K562 (cell line): ENCODE data around the gene POLL. TPM values are rescaled to one million over a fixed set of nuclear protein-coding genes. Genes with fewer than 3 reads are reported as not detected.

ENCODE experiments used
- ATAC-seq: fragments of 200-7000 bp; cut with Tn5 transposase; 3 replicates; pipeline ENCODE4 v1.9.1; 2020; ENCODE audit warnings: moderate library complexity
- BruUV-seq: library from RNA; stranded (reverse); fragments of 400-500 nt; replicated peaks from 2 replicates; lab custom pipeline; 2021; lab: Mats Ljungman, UMichigan
- CTCF ChIA-PET: fragments of 300-600 bp; formaldehyde crosslinking; extraction: SDS; loops from one replicate; lab custom pipeline; 2021; ENCODE audit warnings: low intra/inter-chr PET ratio; lab: Yijun Ruan, JAX
- POLR2A ChIA-PET: fragments of 300-600, 350-650 bp; sonication (Branson Sonifier 250); formaldehyde crosslinking; extraction: SDS; loops from one replicate; lab custom pipeline; 2021; ENCODE audit warnings: antibody characterized with exemption, inconsistent platforms; lab: Yijun Ruan, JAX
- DNase-seq, 4 experiments: peaks; one replicate each; pipeline versions ENCODE4 v3.0.0 to v3.0.0-alpha.2; 2011 to 2018; ENCODE audit warnings: low spot score in 3 of 4, mixed read lengths in 3 of 4; ENCODE audit errors: extremely low read depth in 1 of 4
- FAIRE-seq: peaks from 2 replicates; lab custom pipeline; 2011; peaks lifted over from hg19 to GRCh38; lab: Jason Lieb, UNC
- H2AFZ ChIP-seq: 2 replicates; pipeline ENCODE4 v1.6.0; 2011; ENCODE audit warnings: low read depth, low read length, control low read depth, inconsistent platforms
- H3K27ac ChIP-seq: fragments of 200-600 bp; 3 replicates; pipeline ENCODE4 v1.8.0; 2011; ENCODE audit warnings: low read depth, mild to moderate bottlenecking, control low read depth, inconsistent platforms, low read length, moderate library complexity, mixed read lengths; ENCODE audit errors: extremely low read depth
- H3K27me3 ChIP-seq, 2 experiments: fragments of 300-600 bp in 1 of 2; 2 replicates in 1 of 2; 3 replicates in 1 of 2; pipeline versions ENCODE4 v1.6.0 to v1.8.0; 2011; ENCODE audit warnings: inconsistent platforms in 2 of 2, low read length in 2 of 2, mild to moderate bottlenecking in 1 of 2, mixed read lengths in 1 of 2, moderate library complexity in 1 of 2; ENCODE audit not compliant: control insufficient read depth in 2 of 2, insufficient read depth in 2 of 2
- H3K36me3 ChIP-seq: fragments of 300-600 bp; 3 replicates; pipeline ENCODE4 v1.8.0; 2011; ENCODE audit warnings: mild to moderate bottlenecking, low read length, inconsistent platforms; ENCODE audit not compliant: control insufficient read depth, insufficient read depth
- H3K4me1 ChIP-seq, 2 experiments: fragments of 200-600 bp in 1 of 2; replicated peaks in 1 of 2; 2 replicates in 1 of 2; 3 replicates in 1 of 2; pipeline versions ENCODE4 v1.5.1 to v1.8.0; 2011; ENCODE audit warnings: inconsistent platforms in 2 of 2, low read length in 2 of 2, mild to moderate bottlenecking in 1 of 2, mixed read lengths in 1 of 2, moderate library complexity in 1 of 2; ENCODE audit not compliant: control insufficient read depth in 2 of 2, insufficient read depth in 2 of 2
- H3K4me2 ChIP-seq: 2 replicates; pipeline ENCODE4 v1.6.1; 2011; ENCODE audit warnings: low read length, control low read depth, inconsistent platforms, mixed read lengths; ENCODE audit not compliant: insufficient read depth
- H3K4me3 ChIP-seq: fragments of 200-600 bp; sonication (generic), shearing (Covaris generic); 2 replicates; pipeline ENCODE4 v1.5.1; 2016; ENCODE audit warnings: control low read depth, inconsistent platforms
- H3K79me2 ChIP-seq: fragments of 200-600 bp; 3 replicates; pipeline ENCODE4 v1.8.0; 2011; ENCODE audit warnings: low read length, inconsistent platforms; ENCODE audit not compliant: control insufficient read depth, insufficient read depth
- H3K9ac ChIP-seq, 2 experiments: 2 replicates each; pipeline versions ENCODE4 v1.6.0 to v1.6.1; 2011; ENCODE audit warnings: low read depth in 2 of 2, low read length in 2 of 2, control low read depth in 1 of 2, inconsistent platforms in 1 of 2, mild to moderate bottlenecking in 1 of 2, mixed read lengths in 1 of 2; ENCODE audit not compliant: insufficient read depth in 1 of 2
- H3K9me1 ChIP-seq: one replicate; pipeline ENCODE4 v1.6.0; 2011; ENCODE audit warnings: inconsistent platforms, mild to moderate bottlenecking, low read length, moderate library complexity; ENCODE audit not compliant: control insufficient read depth, insufficient read depth
- H3K9me3 ChIP-seq: replicated peaks from 2 replicates; pipeline ENCODE4 v1.5.1; 2011; ENCODE audit warnings: low read depth, low read length, inconsistent platforms; ENCODE audit not compliant: control insufficient read depth, insufficient read depth
- H4K20me1 ChIP-seq: replicated peaks from 2 replicates; pipeline ENCODE4 v1.6.1; 2011; ENCODE audit warnings: low read length, inconsistent platforms, mixed read lengths; ENCODE audit not compliant: control insufficient read depth, insufficient read depth
- ARID1B ChIP-seq: fragments of 450-650 bp; IDR thresholded peaks from 2 replicates; pipeline ENCODE4 v1.6.1; 2016; ENCODE audit warnings: antibody characterized with exemption, mild to moderate bottlenecking, inconsistent platforms
- CREB5 ChIP-seq: fragments of 250-450 bp; sonication (Bioruptor Pico); IDR thresholded peaks from 2 replicates; pipeline ENCODE4 v1.5.0; 2020; ENCODE audit warnings: mild to moderate bottlenecking
- GABPB2 ChIP-seq: fragments of 250-450 bp; sonication (Bioruptor Pico); conservative IDR thresholded peaks from 2 replicates; pipeline ENCODE4 v1.5.1; 2021; ENCODE audit warnings: mild to moderate bottlenecking
- IRF2 ChIP-seq: sonication (generic); formaldehyde crosslinking; IDR thresholded peaks from 2 replicates; pipeline ENCODE4 v1.8.1; 2022; ENCODE audit warnings: mild to moderate bottlenecking, missing genetic modification reagents
- PHTF2 ChIP-seq: fragments of 250-450 bp; sonication (Bioruptor Pico); IDR thresholded peaks from 2 replicates; pipeline ENCODE4 v1.5.0; 2021; ENCODE audit warnings: mild to moderate bottlenecking
- RAD51 ChIP-seq: fragments of 450-650 bp; IDR thresholded peaks from 2 replicates; pipeline ENCODE4 v1.7.1; 2016; ENCODE audit warnings: low read depth, mild to moderate bottlenecking, borderline replicate concordance
- SETDB1 ChIP-seq: IDR thresholded peaks from one replicate; pipeline ENCODE4 v1.6.1; 2012; ENCODE audit warnings: low read length, control low read depth, inconsistent platforms
- SPI1 ChIP-seq: IDR thresholded peaks from 2 replicates; pipeline ENCODE4 v1.6.1; 2011; ENCODE audit warnings: low read depth, low read length, control low read depth, borderline replicate concordance
- STAT5B ChIP-seq: fragments of 250-450 bp; sonication (Bioruptor Pico); IDR thresholded peaks from 2 replicates; pipeline ENCODE4 v1.8.0; 2021; ENCODE audit warnings: mild to moderate bottlenecking, inconsistent platforms
- SUPT5H ChIP-seq: fragments of 450-650 bp; IDR thresholded peaks from 2 replicates; pipeline ENCODE4 v1.6.1; 2016
- THRAP3 ChIP-seq: fragments of 450-650 bp; IDR thresholded peaks from 2 replicates; pipeline ENCODE4 v1.6.1; 2016; ENCODE audit warnings: mild to moderate bottlenecking, inconsistent platforms, borderline replicate concordance
- ZNF121 ChIP-seq: sonication (generic); formaldehyde crosslinking; conservative IDR thresholded peaks from 2 replicates; pipeline ENCODE4 v1.8.0; 2022; ENCODE audit warnings: missing genetic modification reagents
- ZNF23 ChIP-seq: fragments of 250-450 bp; sonication (Bioruptor Pico); IDR thresholded peaks from 2 replicates; pipeline ENCODE4 v1.4.0; 2020; ENCODE audit warnings: mild to moderate bottlenecking
- WGBS: fragments of 100-300 bp; shearing (Covaris generic); methylation state at CpG from one replicate; pipeline ENCODE4 v1.1.6; 2016; ENCODE audit warnings: low coverage, mixed read lengths; ENCODE audit not compliant: insufficient coverage; ENCODE audit errors: missing lambda C conversion rate; 5-methylcytosine and 5-hydroxymethylcytosine counted together
- in situ Hi-C: fragments of 300-500 bp; cut with MboI; formaldehyde crosslinking; loops from 4 replicates; pipeline ENCODE4 v1.15.0; 2018; ENCODE audit warnings: inconsistent platforms, mixed read lengths
- intact Hi-C: fragments of 100-400 bp; cut with micrococcal nuclease; formaldehyde crosslinking; loops from 2 replicates; pipeline ENCODE4 v1.14.2; 2022
- polyA plus RNA-seq, 8 experiments: library from polyadenylated mRNA; depleted of rRNA in 4 of 8; stranded (reverse) in 5 of 8; unstranded in 3 of 8; fragments of >200 nt; fragmentation: Nextera tagmentation in 2 of 8; fragmentation: Illumina TruSeq in 1 of 8; extraction: Ambion mirVana in 2 of 8; extraction: Trizol in 1 of 8; gene quantifications; 2 replicates each; pipeline versions ENCODE4 v1.2.1 to v1.2.3, GENCODE V29; 2011 to 2014; ENCODE audit warnings: inconsistent platforms in 1 of 8, missing spikeins in 1 of 8
- total RNA-seq, 7 experiments: library from RNA; depleted of rRNA in 6 of 7; stranded (reverse); fragments of >200 nt in 6 of 7; fragmentation: Illumina TruSeq in 2 of 7; extraction: Trizol in 2 of 7; gene quantifications; 2 replicates each; pipeline versions ENCODE4 v1.2.1 to v1.2.3, GENCODE V29; 2011 to 2021; ENCODE audit warnings: low replicate concordance in 1 of 7
- TF ChIP-seq, protein P1 (sequence below), 2 experiments: fragments of 450-650 bp; IDR thresholded peaks; 2 replicates each; pipeline ENCODE4 v1.6.1; 2016; ENCODE audit warnings: mild to moderate bottlenecking in 2 of 2, borderline replicate concordance in 1 of 2, low read depth in 1 of 2, moderate library complexity in 1 of 2

POLL gene
- total and polyA plus RNA-seq, 9 of the 15 experiments (the other 6 are each of a cell fraction or from before 2014, with no cell fraction given), result 1.2 to 18.7 (median 10.9) TPM

GRCh38 chr10:101568054-101568745 lies 19.9 kb downstream of the POLL start:
- Histone ChIP-seq H2AFZ (no peak overlapping the region), H3K27ac (no peak overlapping the region), H3K4me2 (no peak overlapping the region), H3K36me3 (no peaks in the 10 kb centered on the region), H3K4me1 (peaks cover 13 to 39% of the 10 kb centered on the region in 2 experiments; a peak in 4 of 5 replicates), H3K79me2 (no peaks in the 10 kb centered on the region), H3K27me3 (no peaks in the 10 kb centered on the region), H3K9ac (no peak overlapping the region), H3K4me3 (no peak overlapping the region), H3K9me1 (no peaks in the 10 kb centered on the region), H4K20me1 (no peaks in the 10 kb centered on the region), H3K9me3 (no peaks in the 10 kb centered on the region; the same call in 1 of the 2 replicates)
- intact Hi-C loops, result loop anchor here (5.0 kb wide), 1 partner anchor 356 kb away; no protein-coding TSS in a partner anchor
- no TSS peak for BruUV-seq
- FAIRE-seq (no peak), DNase-seq (no peak), ATAC-seq (no peak)
- CTCF ChIA-PET, result no interaction called here
- in situ Hi-C loops, result loop anchor here (5.0 kb wide), 1 partner anchor 266 kb away; no protein-coding TSS in a partner anchor
- 74% methylated on average over 9 of the region's 17 CpGs for WGBS
- POLR2A ChIA-PET, result interaction anchor here (0.6 kb wide), 2 partner anchors 18 to 78 kb away, joined by 3 to 4 read pairs; no protein-coding TSS in a partner anchor
- TF ChIP-seq THRAP3 (no peak), ARID1B (no peak), ZNF121 (no peak), SUPT5H (no peak), IRF2 (CRISPR knock-in tag) (no peak), GABPB2 (CRISPR knock-in tag) (no peak), ZNF23 (CRISPR knock-in tag) (no peak), STAT5B (CRISPR knock-in tag) (no peak), SETDB1 (no peak), RAD51 (no peak), CREB5 (CRISPR knock-in tag) (no peak), PHTF2 (CRISPR knock-in tag) (no peak), SPI1 (no peak)
- TF ChIP-seq, protein P1, sequence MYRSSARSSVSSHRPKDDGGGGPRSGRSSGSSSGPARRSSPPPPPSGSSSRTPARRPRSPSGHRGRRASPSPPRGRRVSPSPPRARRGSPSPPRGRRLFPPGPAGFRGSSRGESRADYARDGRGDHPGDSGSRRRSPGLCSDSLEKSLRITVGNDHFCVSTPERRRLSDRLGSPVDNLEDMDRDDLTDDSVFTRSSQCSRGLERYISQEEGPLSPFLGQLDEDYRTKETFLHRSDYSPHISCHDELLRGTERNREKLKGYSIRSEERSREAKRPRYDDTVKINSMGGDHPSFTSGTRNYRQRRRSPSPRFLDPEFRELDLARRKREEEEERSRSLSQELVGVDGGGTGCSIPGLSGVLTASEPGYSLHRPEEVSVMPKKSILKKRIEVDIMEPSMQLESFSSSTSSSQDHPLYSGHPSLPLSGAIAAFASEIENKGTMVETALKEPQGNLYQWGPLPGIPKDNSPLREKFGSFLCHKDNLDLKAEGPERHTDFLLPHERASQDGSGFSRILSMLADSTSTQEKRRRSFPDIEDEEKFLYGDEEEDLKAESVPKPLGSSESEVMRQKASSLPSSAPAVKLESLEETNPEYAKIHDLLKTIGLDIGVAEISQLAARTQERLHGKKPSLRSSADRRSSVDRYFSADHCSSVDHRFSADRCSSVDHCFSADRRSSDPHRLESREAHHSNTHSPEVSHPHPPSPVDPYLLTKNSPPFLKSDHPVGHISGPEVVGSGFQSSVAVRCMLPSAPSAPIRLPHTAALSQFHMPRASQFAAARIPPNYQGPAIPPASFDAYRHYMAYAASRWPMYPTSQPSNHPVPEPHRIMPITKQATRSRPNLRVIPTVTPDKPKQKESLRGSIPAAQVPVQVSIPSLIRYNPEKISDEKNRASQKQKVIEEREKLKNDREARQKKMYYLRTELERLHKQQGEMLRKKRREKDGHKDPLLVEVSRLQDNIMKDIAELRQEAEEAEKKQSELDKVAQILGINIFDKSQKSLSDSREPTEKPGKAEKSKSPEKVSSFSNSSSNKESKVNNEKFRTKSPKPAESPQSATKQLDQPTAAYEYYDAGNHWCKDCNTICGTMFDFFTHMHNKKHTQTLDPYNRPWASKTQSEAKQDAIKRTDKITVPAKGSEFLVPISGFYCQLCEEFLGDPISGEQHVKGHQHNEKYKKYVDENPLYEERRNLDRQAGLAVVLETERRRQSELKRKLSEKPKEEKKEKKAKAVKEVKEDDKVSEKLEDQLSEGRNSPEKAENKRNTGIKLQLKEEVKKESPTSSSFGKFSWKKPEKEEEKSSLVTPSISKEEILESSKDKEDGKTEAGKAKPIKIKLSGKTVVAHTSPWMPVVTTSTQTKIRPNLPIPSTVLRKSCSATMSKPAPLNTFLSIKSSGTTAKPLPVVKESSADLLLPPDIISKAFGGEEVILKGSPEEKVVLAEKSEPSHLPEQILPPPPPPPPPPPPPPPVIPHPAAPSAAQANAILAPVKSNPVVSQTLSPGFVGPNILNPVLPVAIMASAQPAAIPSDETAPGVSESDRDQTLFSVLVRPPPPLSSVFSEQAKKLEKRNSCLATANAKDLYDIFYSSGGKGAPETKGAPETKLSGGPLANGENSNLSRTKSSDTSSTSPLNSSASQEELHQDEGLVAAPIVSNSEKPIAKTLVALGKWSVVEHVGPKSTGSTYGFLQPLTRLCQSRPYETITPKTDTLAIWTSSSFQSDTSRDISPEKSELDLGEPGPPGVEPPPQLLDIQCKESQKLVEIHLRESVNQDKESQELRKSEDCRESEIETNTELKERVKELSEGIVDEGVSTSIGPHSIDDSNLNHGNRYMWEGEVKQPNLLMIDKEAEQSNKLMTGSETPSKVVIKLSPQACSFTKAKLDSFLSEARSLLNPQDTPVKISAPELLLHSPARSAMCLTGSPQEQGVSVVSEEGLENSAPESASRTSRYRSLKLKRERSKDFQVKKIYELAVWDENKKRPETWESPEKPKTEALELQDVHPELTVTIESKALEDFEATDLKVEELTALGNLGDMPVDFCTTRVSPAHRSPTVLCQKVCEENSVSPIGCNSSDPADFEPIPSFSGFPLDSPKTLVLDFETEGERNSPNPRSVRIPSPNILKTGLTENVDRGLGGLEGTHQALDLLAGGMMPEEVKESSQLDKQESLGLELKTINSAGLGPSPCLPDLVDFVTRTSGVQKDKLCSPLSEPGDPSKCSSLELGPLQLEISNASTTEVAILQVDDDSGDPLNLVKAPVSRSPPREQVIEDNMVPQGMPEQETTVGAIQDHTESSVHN (IDR thresholded peaks at IDR 0.05; ENCODE audit: borderline replicate concordance in 1 of 2, low read depth in 1 of 2), result no peak
